HG02852 (cell line): ENCODE data around the gene IZUMO2.
"Not testable (repeated sequence)": the region's sequence is repeated elsewhere in the genome, so short reads cannot be mapped to it uniquely, and the experiment has no call there.

Source experiments
- ATAC-seq: cut with Tn5 transposase; IDR thresholded peaks from one replicate; pipeline ENCODE4 v1.9.1; 2021; ENCODE audit warnings: mild to moderate bottlenecking, moderate library complexity; ENCODE audit not compliant: unreplicated experiment

The IZUMO2 gene

GRCh38 chr19:50187937-50188336 lies 24.9 kb upstream of the IZUMO2 start:
- ATAC-seq: no peak

DNA sequence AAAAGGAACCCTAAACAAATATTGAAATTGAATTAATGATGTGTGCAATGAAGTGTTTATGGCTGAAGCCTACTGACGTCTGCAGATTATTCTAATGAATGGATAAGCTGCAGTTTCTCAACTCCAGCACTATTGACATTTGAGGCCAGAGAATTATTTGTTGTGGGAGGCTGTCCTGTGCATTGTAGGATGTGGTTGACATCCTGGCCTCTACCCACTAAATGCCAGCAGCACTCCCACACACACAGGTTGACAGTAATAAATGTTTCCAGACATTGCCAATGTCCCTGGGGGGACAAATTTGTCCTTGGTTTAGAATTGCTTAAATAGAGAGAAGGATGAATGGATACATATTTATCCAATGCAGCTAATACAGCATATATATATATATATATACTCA lies 21.1 kb upstream of the IZUMO2 start:
- no peak for ATAC-seq

GRCh38 chr19:50181121-50181520 lies 18.0 kb upstream of the IZUMO2 start:
- ATAC-seq: no peak

GRCh38 chr19:50178859-50179537 lies 15.9 kb upstream of the IZUMO2 start:
- no peak for ATAC-seq

GRCh38 chr19:50178320-50178719 lies 15.2 kb upstream of the IZUMO2 start:
- no peak for ATAC-seq

DNA sequence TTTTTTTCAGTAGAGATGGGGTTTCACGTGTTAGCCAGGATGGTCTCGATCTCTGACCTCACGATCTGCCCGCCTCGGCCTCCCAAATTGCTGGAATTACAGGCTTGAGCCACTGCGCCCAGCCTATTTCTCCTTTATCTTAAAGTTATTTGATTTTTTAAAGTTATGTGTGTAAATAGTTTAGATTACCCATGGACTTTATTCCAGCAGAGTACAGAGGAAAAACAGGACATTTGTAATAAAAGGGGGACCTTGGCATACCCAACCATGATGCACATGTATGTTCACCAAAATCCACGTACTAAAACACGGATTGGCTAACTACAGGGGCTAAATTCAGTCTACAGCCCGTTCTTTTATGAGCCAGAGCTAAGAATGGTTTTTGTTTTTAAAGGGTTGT lies 13.7 kb upstream of the IZUMO2 start:
- no peak for ATAC-seq

GRCh38 chr19:50175924-50176323 lies 12.8 kb upstream of the IZUMO2 start:
- no peak for ATAC-seq

DNA sequence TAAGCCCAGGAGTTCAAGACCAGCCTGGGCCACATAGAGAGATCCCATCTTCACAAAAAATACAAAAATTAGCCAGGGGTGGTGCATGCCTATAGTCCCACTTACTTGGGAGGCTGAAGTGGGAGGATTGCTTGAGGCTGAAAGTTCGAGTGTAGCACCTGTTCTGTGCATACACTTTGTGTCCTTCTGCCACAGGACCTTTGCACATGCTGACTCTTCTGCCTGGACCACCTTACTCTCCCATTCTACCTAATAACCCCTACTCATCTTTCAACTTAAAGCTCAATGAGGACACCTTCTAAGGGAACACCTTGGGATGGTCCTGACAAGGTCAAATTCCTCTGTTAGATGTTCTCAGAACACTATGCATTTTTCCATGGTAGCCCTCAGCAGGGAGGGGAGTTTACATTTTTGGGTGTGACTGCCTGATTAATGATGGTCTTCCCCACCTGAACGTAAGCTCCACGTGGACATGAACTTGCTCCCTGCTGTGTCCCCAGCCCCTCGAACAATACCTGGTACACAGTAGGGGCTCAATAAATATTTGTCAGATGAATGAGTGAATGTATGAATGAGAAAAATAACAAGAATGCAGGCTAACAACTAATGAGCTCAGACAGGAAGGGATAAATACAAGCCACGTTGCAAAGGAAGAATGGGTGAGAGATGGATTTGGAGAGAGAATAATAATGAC lies 11.2 kb upstream of the IZUMO2 start:
- ATAC-seq: no peak

DNA sequence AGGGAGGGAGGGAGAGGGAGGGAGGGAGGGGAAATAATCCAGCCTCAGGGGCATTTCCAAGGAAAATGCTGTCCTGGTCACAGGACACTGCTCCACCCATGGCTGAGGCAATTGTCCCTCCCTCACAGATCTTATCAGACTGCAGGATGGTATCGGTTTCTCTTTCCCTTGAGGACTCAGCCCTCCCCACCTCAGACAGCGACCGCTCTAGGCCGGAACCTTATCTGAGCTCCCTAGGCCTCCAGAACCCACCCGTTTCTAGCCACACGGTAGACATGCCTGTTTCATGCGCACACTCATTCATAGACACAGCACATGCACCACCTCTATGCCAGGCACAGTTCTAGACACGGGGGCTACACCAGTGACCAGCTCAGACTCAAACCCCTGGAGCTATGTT lies 10.0 kb upstream of the IZUMO2 start:
- no peak for ATAC-seq

- ATAC-seq: no peak
These were observed 9.6 kb upstream of the IZUMO2 start for GRCh38 chr19:50172726-50173125.

DNA sequence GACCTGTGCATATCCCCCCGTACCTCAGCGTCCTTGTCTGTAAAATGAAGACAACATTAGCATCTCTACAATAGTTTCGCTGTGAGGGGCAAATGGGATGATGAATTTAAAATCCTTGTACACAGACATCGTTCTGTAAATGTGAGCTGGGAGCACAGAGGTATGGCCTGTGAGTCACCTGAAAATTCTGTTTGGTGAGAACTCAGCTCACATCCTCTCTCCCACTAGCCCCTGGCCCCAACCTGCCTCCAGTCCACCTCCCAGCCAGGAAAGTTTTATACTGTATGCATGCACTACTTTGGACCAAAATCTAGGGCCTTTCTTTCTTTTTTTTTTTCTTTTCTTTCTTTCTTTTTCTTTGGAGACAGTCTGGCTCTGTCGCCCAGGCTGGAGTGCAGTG lies 8.7 kb upstream of the IZUMO2 start:
- no peak for ATAC-seq

DNA sequence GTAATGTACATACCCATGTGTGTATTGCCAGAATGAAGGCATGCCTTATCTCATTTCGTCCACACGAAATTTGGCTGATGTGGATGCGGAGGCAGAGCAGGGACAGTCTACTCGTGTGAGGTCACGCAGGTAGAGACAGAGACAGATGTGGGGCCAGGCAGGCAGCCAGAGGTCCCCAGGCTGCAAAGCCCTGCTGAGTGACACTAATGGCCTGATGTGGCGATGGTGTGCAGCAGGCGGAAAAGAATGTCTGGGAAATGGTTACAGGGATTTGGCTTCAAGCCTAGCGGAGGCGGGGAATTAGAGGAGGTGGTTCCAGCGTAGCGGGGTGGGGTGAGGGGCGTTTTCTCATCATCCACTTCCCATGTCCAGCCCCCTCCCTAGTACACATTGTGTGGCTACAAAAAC lies 4.2 kb upstream of the IZUMO2 start:
- no peak for ATAC-seq

GRCh38 chr19:50159078-50159477 lies 4.0 kb downstream of the IZUMO2 start:
- ATAC-seq: no peak

GRCh38 chr19:50158577-50158976 lies 4.5 kb downstream of the IZUMO2 start:
- ATAC-seq: no peak

GRCh38 chr19:50155520-50156109 lies 7.5 kb downstream of the IZUMO2 start:
- no peak for ATAC-seq

DNA sequence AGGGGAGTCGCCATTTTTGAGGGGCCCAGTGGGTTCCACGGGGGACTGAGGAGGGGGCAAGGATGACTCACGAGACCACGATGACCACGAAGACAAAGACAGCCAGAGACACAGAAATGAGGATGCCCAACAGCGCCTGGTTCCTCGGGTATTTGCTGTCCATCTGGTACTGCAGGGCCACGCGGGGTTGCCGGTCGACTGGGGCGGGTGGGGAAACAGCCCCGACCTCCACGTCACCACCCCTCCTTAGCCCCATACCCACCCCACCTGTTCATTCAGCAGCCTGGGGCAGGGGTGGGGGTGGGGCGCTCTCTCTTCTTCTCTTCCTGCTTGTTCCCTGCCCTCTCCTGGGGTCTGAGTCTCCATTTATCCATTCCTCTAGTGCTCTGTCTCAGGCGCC lies 8.6 kb downstream of the IZUMO2 start:
- no peak for ATAC-seq

- no peak for ATAC-seq
These were observed 10.5 kb downstream of the IZUMO2 start for GRCh38 chr19:50152578-50152977.

- ATAC-seq: no peak
These were observed 14.6 kb downstream of the IZUMO2 start for GRCh38 chr19:50148528-50148927.

- ATAC-seq: no peak
These were observed 15.3 kb downstream of the IZUMO2 start for GRCh38 chr19:50147462-50148423.

- not testable (repeated sequence) for ATAC-seq
These were observed 21.2 kb downstream of the IZUMO2 start for GRCh38 chr19:50141921-50142320.
